Karpas-422 (cell line): Measurements from ENCODE around the gene LRRFIP2. TPM values are rescaled to one million over a fixed set of nuclear protein-coding genes. Genes with fewer than 3 reads are reported as not detected.

ENCODE experiments used
- DNase-seq: peaks from one replicate; pipeline ENCODE4 v3.0.0-alpha.2; 2015
- H2AFZ ChIP-seq: fragments of 200-600 bp; sonication (generic); 2 replicates; pipeline ENCODE4 v1.6.1; 2014; ENCODE audit warnings: antibody characterized with exemption, low read length, mixed read lengths
- H3K27ac ChIP-seq: fragments of 200-600 bp; sonication (generic); 2 replicates; pipeline ENCODE4 v1.5.1; 2014; ENCODE audit warnings: mild to moderate bottlenecking, low read length, moderate library complexity
- H3K27me3 ChIP-seq: fragments of 200-600 bp; sonication (generic); 2 replicates; pipeline ENCODE4 v1.6.1; 2014; ENCODE audit warnings: low read length, mixed read lengths
- H3K36me3 ChIP-seq: fragments of 200-600 bp; sonication (generic); 2 replicates; pipeline ENCODE4 v1.6.1; 2014; ENCODE audit warnings: low read length, mixed read lengths; ENCODE audit not compliant: insufficient read depth
- H3K4me1 ChIP-seq: fragments of 200-600 bp; sonication (generic); 2 replicates; pipeline ENCODE4 v1.6.1; 2014; ENCODE audit warnings: mild to moderate bottlenecking, low read length, mixed read lengths
- H3K4me2 ChIP-seq: fragments of 200-600 bp; sonication (generic); 2 replicates; pipeline ENCODE4 v1.6.1; 2014; ENCODE audit warnings: low read length, low read depth, mild to moderate bottlenecking; ENCODE audit not compliant: poor library complexity, severe bottlenecking
- H3K4me3 ChIP-seq: fragments of 200-600 bp; sonication (generic); 2 replicates; pipeline ENCODE4 v1.5.1; 2014; ENCODE audit warnings: mild to moderate bottlenecking, antibody characterized with exemption, low read length, mixed read lengths
- H3K79me2 ChIP-seq: fragments of 200-600 bp; sonication (generic); 2 replicates; pipeline ENCODE4 v1.6.1; 2014; ENCODE audit warnings: mild to moderate bottlenecking, low read length, mixed read lengths
- H3K9ac ChIP-seq: fragments of 200-600 bp; sonication (generic); 2 replicates; pipeline ENCODE4 v1.6.0; 2014; ENCODE audit warnings: low read length
- H3K9me2 ChIP-seq: fragments of 200-600 bp; sonication (generic), shearing (Covaris generic); replicated peaks from 2 replicates; pipeline ENCODE4 v1.6.0; 2014; ENCODE audit warnings: mild to moderate bottlenecking, low read length, moderate library complexity; ENCODE audit not compliant: insufficient read depth
- H3K9me3 ChIP-seq: fragments of 300-700, 200-600 bp; sonication (generic); 2 replicates; pipeline ENCODE4 v1.6.1; 2014; ENCODE audit warnings: low read length, mixed read lengths
- H4K20me1 ChIP-seq: fragments of 200-600 bp; sonication (generic); 2 replicates; pipeline ENCODE4 v1.6.1; 2014; ENCODE audit warnings: mild to moderate bottlenecking, antibody characterized with exemption, low read length, low read depth; ENCODE audit not compliant: insufficient read depth
- total RNA-seq: library from RNA; depleted of rRNA; stranded (reverse); fragments of >200 nt; shearing (Covaris generic); gene quantifications from 2 replicates; pipeline ENCODE4 v1.2.3, GENCODE V29; 2014; ENCODE audit warnings: low replicate concordance

LRRFIP2 gene
- total RNA-seq, 1 experiment from 2014 or later = 45.5 TPM

GRCh38 chr3:37202035-37202434 is 27.7 kb upstream of the LRRFIP2 start:
- no peaks in the 10 kb centered on the region for H3K9me2 ChIP-seq
- no peak overlapping the region for H3K27ac ChIP-seq
- no peak overlapping the region for H3K4me3 ChIP-seq
- no peaks in the 10 kb centered on the region for H3K79me2 ChIP-seq
- no peaks in the 10 kb centered on the region for H3K4me1 ChIP-seq
- no peaks in the 10 kb centered on the region for H3K36me3 ChIP-seq
- H2AFZ ChIP-seq = no peak overlapping the region
- no peaks in the 10 kb centered on the region for H3K27me3 ChIP-seq
- no peak for DNase-seq
- no peaks in the 10 kb centered on the region for H4K20me1 ChIP-seq
- H3K9ac ChIP-seq = no peak overlapping the region
- H3K4me2 ChIP-seq = no peak overlapping the region
- H3K9me3 ChIP-seq = no peaks in the 10 kb centered on the region

DNA sequence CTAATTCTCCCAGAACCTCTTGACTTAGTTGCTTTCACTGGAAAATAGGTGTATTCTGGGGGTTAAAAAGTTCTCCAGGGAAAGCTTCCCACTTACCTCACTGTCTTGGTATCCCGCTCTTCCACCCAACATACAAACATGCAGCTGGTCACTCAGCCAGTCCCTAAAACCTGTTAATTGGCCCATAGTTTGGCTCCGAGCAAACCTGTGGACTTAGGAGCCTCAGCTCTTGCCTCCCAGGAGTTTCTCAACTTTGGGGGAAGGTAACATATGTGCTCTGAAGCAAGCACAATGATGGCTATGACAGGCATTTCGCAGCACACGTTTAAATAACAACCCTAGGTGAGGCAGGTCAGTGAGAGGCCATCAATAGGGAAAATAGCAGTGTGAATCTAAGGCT is 25.8 kb upstream of the LRRFIP2 start:
- H3K9me2 ChIP-seq = no peaks in the 10 kb centered on the region
- H3K36me3 ChIP-seq = no peaks in the 10 kb centered on the region
- no peak overlapping the region for H2AFZ ChIP-seq
- no peak overlapping the region for H3K4me2 ChIP-seq
- no peaks in the 10 kb centered on the region for H3K27me3 ChIP-seq
- no peaks in the 10 kb centered on the region for H3K9me3 ChIP-seq
- no peaks in the 10 kb centered on the region for H4K20me1 ChIP-seq
- no peaks in the 10 kb centered on the region for H3K4me1 ChIP-seq
- H3K9ac ChIP-seq = no peak overlapping the region
- DNase-seq = no peak
- no peaks in the 10 kb centered on the region for H3K79me2 ChIP-seq
- H3K4me3 ChIP-seq = no peak overlapping the region
- no peak overlapping the region for H3K27ac ChIP-seq

DNA sequence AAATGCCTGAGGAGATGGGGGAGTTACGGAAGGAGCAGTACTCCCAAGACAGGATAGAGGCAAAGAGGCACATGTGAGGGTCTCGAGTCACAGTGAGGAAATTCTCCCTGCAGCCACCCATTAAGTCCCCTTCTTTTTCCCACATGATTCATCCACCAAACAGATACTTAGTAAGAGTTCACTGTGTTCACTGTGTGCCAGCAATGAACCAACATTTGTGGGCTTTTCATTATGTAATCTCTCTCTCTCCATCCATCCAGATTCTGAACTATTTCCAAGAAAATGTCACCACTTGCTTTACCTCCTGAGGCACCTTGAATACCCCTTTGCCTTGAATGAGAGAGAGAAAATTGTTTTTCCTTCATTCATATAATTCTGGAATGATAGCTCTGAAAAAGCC is 24.6 kb upstream of the LRRFIP2 start:
- Histone ChIP-seq H3K4me1 (no peaks in the 10 kb centered on the region), H3K79me2 (no peaks in the 10 kb centered on the region), H2AFZ (no peak overlapping the region), H3K36me3 (no peaks in the 10 kb centered on the region), H3K27me3 (no peaks in the 10 kb centered on the region), H3K27ac (no peak overlapping the region), H3K4me3 (no peak overlapping the region), H3K9ac (no peak overlapping the region), H3K9me2 (no peaks in the 10 kb centered on the region), H4K20me1 (no peaks in the 10 kb centered on the region), H3K4me2 (no peak overlapping the region), H3K9me3 (no peaks in the 10 kb centered on the region)
- DNase-seq = no peak

GRCh38 chr3:37198547-37198946 is 24.2 kb upstream of the LRRFIP2 start:
- no peaks in the 10 kb centered on the region for H3K9me2 ChIP-seq
- no peaks in the 10 kb centered on the region for H3K36me3 ChIP-seq
- H3K4me1 ChIP-seq = no peaks in the 10 kb centered on the region
- H3K9me3 ChIP-seq = no peaks in the 10 kb centered on the region
- H3K9ac ChIP-seq = no peak overlapping the region
- H4K20me1 ChIP-seq = no peaks in the 10 kb centered on the region
- H3K4me3 ChIP-seq = no peak overlapping the region
- DNase-seq = no peak
- H2AFZ ChIP-seq = no peak overlapping the region
- H3K27me3 ChIP-seq = no peaks in the 10 kb centered on the region
- no peak overlapping the region for H3K27ac ChIP-seq
- no peak overlapping the region for H3K4me2 ChIP-seq
- H3K79me2 ChIP-seq = no peaks in the 10 kb centered on the region

DNA sequence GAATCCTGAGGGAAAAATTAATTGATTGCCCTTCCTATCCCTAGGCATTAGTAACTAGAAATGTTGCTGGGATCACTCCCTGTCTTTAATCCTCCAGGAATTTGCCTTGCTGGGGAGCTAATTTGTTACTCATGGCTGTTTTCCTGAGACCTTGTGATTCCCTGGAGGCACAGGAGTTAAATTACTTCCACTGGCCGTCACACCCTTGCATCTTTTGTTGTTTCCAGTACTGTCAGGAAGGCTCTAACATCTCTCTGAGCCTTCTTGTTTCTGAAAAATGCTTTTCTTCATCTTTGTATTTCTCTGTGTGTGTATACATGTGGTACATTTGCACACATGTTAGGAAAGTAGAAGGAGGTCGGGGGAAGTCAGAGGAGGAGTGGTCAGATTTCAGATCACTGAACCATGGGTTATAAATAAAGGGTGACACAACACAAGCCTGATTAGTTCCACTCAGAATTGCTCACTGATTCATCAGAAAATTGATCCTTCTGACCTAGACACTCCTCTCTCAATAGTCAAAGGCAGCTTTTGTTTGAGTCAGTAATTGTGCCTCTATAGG is 23.5 kb upstream of the LRRFIP2 start:
- no peaks in the 10 kb centered on the region for H3K4me1 ChIP-seq
- no peak for DNase-seq
- no peak overlapping the region for H3K9ac ChIP-seq
- no peaks in the 10 kb centered on the region for H3K9me2 ChIP-seq
- H3K4me2 ChIP-seq = no peak overlapping the region
- H3K27me3 ChIP-seq = no peaks in the 10 kb centered on the region
- H3K27ac ChIP-seq = no peak overlapping the region
- H3K79me2 ChIP-seq = no peaks in the 10 kb centered on the region
- H3K36me3 ChIP-seq = no peaks in the 10 kb centered on the region
- H4K20me1 ChIP-seq = no peaks in the 10 kb centered on the region
- no peak overlapping the region for H3K4me3 ChIP-seq
- H2AFZ ChIP-seq = no peak overlapping the region
- H3K9me3 ChIP-seq = no peaks in the 10 kb centered on the region

- Histone ChIP-seq H3K4me3 (no peak overlapping the region), H3K79me2 (no peaks in the 10 kb centered on the region), H3K27me3 (no peaks in the 10 kb centered on the region), H3K36me3 (no peaks in the 10 kb centered on the region), H3K27ac (no peak overlapping the region), H3K9me2 (no peaks in the 10 kb centered on the region), H2AFZ (no peak overlapping the region), H3K4me2 (no peak overlapping the region), H3K9ac (no peak overlapping the region), H3K4me1 (no peaks in the 10 kb centered on the region), H4K20me1 (no peaks in the 10 kb centered on the region), H3K9me3 (no peaks in the 10 kb centered on the region)
- DNase-seq = no peak
Observed at GRCh38 chr3:37194533-37194932, 20.2 kb upstream of the LRRFIP2 start.

DNA sequence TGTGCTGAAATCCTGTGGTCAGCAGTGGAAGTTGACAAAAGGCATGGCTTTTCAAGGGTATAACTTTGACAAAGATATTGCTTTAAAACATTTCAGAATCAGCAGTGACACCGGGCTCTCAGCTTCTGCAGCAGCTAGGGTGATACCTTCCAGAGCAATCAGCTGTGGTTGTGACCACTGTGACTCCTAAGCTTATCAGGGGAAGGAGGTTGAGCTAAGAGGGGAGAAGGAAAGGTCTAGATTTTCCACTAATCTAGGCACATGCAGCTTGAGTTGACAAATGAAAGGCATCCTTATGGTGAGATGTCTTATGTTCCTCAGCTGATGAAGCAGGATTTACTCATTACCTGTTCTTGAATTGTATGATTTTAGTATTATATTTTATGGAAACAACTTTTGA is 16.3 kb upstream of the LRRFIP2 start:
- Histone ChIP-seq H3K9ac (no peak overlapping the region), H3K4me2 (no peak overlapping the region), H3K9me3 (no peaks in the 10 kb centered on the region), H3K9me2 (no peaks in the 10 kb centered on the region), H2AFZ (no peak overlapping the region), H3K36me3 (no peaks in the 10 kb centered on the region), H3K4me1 (no peaks in the 10 kb centered on the region), H3K27ac (no peak overlapping the region), H4K20me1 (no peaks in the 10 kb centered on the region), H3K79me2 (no peaks in the 10 kb centered on the region), H3K4me3 (no peak overlapping the region), H3K27me3 (no peaks in the 10 kb centered on the region)
- no peak for DNase-seq

DNA sequence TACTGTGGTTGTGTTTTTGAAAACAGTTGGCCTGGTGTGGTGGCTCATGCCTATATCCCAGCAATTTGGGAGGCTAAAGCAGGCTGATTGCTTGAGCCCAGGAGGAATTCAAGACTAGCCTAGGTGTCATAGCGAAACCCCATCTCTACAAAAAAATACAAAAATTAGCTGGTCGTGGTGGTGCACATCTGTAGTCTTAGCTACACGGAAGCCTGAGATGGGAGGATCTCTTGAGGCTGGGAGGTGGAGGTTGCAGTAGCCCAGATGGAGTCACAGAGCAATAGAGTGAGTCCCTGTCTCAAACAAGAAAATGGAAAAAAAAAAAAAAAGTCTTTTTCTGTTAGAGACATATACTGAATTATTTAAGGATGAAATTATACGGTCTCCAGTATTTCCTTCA is 14.7 kb upstream of the LRRFIP2 start:
- no peak overlapping the region for H2AFZ ChIP-seq
- H4K20me1 ChIP-seq = no peaks in the 10 kb centered on the region
- H3K9ac ChIP-seq = no peak overlapping the region
- H3K4me1 ChIP-seq = no peaks in the 10 kb centered on the region
- no peaks in the 10 kb centered on the region for H3K9me2 ChIP-seq
- no peak overlapping the region for H3K4me2 ChIP-seq
- no peaks in the 10 kb centered on the region for H3K27me3 ChIP-seq
- H3K27ac ChIP-seq = no peak overlapping the region
- no peaks in the 10 kb centered on the region for H3K79me2 ChIP-seq
- no peak for DNase-seq
- H3K36me3 ChIP-seq = no peaks in the 10 kb centered on the region
- H3K4me3 ChIP-seq = no peak overlapping the region
- no peaks in the 10 kb centered on the region for H3K9me3 ChIP-seq

- no peak overlapping the region for H3K4me2 ChIP-seq
- peaks cover 7% of the 10 kb centered on the region; the same call in 1 of the 2 replicates for H4K20me1 ChIP-seq
- H3K36me3 ChIP-seq = no peaks in the 10 kb centered on the region
- H3K79me2 ChIP-seq = 0 out of 2 replicates have a peak, but pooled peaks cover 4% of the 10 kb centered on the region
- no peaks in the 10 kb centered on the region for H3K9me2 ChIP-seq
- H2AFZ ChIP-seq = no peak overlapping the region
- DNase-seq = no peak
- H3K4me3 ChIP-seq = no peak overlapping the region
- no peaks in the 10 kb centered on the region for H3K27me3 ChIP-seq
- no peak overlapping the region for H3K9ac ChIP-seq
- no peak overlapping the region for H3K27ac ChIP-seq
- no peaks in the 10 kb centered on the region for H3K9me3 ChIP-seq
- H3K4me1 ChIP-seq = no peaks in the 10 kb centered on the region
Observed at GRCh38 chr3:37183976-37184375, 9.6 kb upstream of the LRRFIP2 start.
